ENCODE measurements around the gene UTF1.
A peak's percentile ranks its signal among the peaks of the same experiment; 100 is the strongest.

Gene UTF1

GRCh38 chr10:133183646-133184378, 46.2 kb upstream of the UTF1 start:
- Histone ChIP-seq H3K36me3 (ENCODE audit: low read depth) (no peaks in the 10 kb centered on the region), H3K27me3 (ENCODE audit: insufficient read depth, poor library complexity, severe bottlenecking) (no peaks in the 10 kb centered on the region), H3K27ac (ENCODE audit: poor library complexity, severe bottlenecking) (no peak overlapping the region), H3K4me3 (ENCODE audit: severe bottlenecking) (no peak overlapping the region), H3K4me1 (ENCODE audit: insufficient read depth, poor library complexity, severe bottlenecking) (no peaks in the 10 kb centered on the region), H3K9me3 (ENCODE audit: severe bottlenecking) (no peaks in the 10 kb centered on the region)
- DNase-seq (ENCODE audit: low spot score) (no peak), ATAC-seq (ENCODE audit: low read depth) (no peak)
- TF ChIP-seq, protein P1, sequence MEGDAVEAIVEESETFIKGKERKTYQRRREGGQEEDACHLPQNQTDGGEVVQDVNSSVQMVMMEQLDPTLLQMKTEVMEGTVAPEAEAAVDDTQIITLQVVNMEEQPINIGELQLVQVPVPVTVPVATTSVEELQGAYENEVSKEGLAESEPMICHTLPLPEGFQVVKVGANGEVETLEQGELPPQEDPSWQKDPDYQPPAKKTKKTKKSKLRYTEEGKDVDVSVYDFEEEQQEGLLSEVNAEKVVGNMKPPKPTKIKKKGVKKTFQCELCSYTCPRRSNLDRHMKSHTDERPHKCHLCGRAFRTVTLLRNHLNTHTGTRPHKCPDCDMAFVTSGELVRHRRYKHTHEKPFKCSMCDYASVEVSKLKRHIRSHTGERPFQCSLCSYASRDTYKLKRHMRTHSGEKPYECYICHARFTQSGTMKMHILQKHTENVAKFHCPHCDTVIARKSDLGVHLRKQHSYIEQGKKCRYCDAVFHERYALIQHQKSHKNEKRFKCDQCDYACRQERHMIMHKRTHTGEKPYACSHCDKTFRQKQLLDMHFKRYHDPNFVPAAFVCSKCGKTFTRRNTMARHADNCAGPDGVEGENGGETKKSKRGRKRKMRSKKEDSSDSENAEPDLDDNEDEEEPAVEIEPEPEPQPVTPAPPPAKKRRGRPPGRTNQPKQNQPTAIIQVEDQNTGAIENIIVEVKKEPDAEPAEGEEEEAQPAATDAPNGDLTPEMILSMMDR (IDR thresholded peaks at IDR 0.05; ENCODE audit: poor library complexity, severe bottlenecking) = no peak

- no peaks in the 10 kb centered on the region for H3K9me3 ChIP-seq (ENCODE audit: severe bottlenecking)
- DNase-seq (ENCODE audit: low spot score) (no peak), ATAC-seq (ENCODE audit: low read depth) (no peak)
- H3K27me3 ChIP-seq (ENCODE audit: insufficient read depth, poor library complexity, severe bottlenecking) = no peaks in the 10 kb centered on the region
- no peaks in the 10 kb centered on the region for H3K4me1 ChIP-seq (ENCODE audit: insufficient read depth, poor library complexity, severe bottlenecking)
- TF ChIP-seq, protein P1 (IDR thresholded peaks at IDR 0.05; ENCODE audit: poor library complexity, severe bottlenecking) = no peak
- no peaks in the 10 kb centered on the region for H3K36me3 ChIP-seq (ENCODE audit: low read depth)
- H3K4me3 ChIP-seq (ENCODE audit: severe bottlenecking) = no peak overlapping the region
- H3K27ac ChIP-seq (ENCODE audit: poor library complexity, severe bottlenecking) = no peak overlapping the region
These were observed 45.3 kb upstream of the UTF1 start for GRCh38 chr10:133184591-133185244.

GRCh38 chr10:133185421-133185820, 44.6 kb upstream of the UTF1 start:
- Histone ChIP-seq H3K27ac (ENCODE audit: poor library complexity, severe bottlenecking) (no peak overlapping the region), H3K9me3 (ENCODE audit: severe bottlenecking) (no peaks in the 10 kb centered on the region), H3K4me3 (ENCODE audit: severe bottlenecking) (no peak overlapping the region), H3K4me1 (ENCODE audit: insufficient read depth, poor library complexity, severe bottlenecking) (no peaks in the 10 kb centered on the region), H3K27me3 (ENCODE audit: insufficient read depth, poor library complexity, severe bottlenecking) (no peaks in the 10 kb centered on the region), H3K36me3 (ENCODE audit: low read depth) (no peaks in the 10 kb centered on the region)
- DNase-seq (ENCODE audit: low spot score) (no peak), ATAC-seq (ENCODE audit: low read depth) (no peak)
- TF ChIP-seq, protein P1 (IDR thresholded peaks at IDR 0.05; ENCODE audit: poor library complexity, severe bottlenecking) = no peak

- no peak overlapping the region for H3K4me3 ChIP-seq (ENCODE audit: severe bottlenecking)
- H3K9me3 ChIP-seq (ENCODE audit: severe bottlenecking) = no peaks in the 10 kb centered on the region
- H3K27ac ChIP-seq (ENCODE audit: poor library complexity, severe bottlenecking) = no peak overlapping the region
- TF ChIP-seq, protein P1 (IDR thresholded peaks at IDR 0.05; ENCODE audit: poor library complexity, severe bottlenecking) = no peak
- ATAC-seq (ENCODE audit: low read depth) (0 out of 3 replicates have a peak, but pooled peaks have one; percentile 12), DNase-seq (ENCODE audit: low spot score) (no peak)
- peaks cover 3% of the 10 kb centered on the region for H3K27me3 ChIP-seq (ENCODE audit: insufficient read depth, poor library complexity, severe bottlenecking)
- no peaks in the 10 kb centered on the region for H3K36me3 ChIP-seq (ENCODE audit: low read depth)
- no peaks in the 10 kb centered on the region for H3K4me1 ChIP-seq (ENCODE audit: insufficient read depth, poor library complexity, severe bottlenecking)
These were observed 44.1 kb upstream of the UTF1 start for GRCh38 chr10:133185916-133186315.

Data from RWPE2 (cell line).